SK-N-SH (cell line): Measurements from ENCODE around the gene TMEM92. TPM values are rescaled to one million over a fixed set of nuclear protein-coding genes. Genes with fewer than 3 reads are reported as not detected.
"Not testable (repeated sequence)": the region's sequence is repeated elsewhere in the genome, so short reads cannot be mapped to it uniquely, and the experiment has no call there.

ENCODE experiments used
- CTCF ChIA-PET: fragments of 300-600, 350-600 bp; formaldehyde crosslinking; extraction: SDS; loops from one replicate; lab custom pipeline; 2021; lab: Yijun Ruan, JAX
- POLR2A ChIA-PET: fragments of 350-600 bp; sonication (Branson Sonifier 250); formaldehyde crosslinking; extraction: SDS; loops from one replicate; lab custom pipeline; 2020; ENCODE audit warnings: antibody characterized with exemption, inconsistent platforms; lab: Yijun Ruan, JAX
- DNase-seq: peaks from one replicate; pipeline ENCODE4 v3.0.0; 2012
- H2AFZ ChIP-seq: fragments of 200-600 bp; sonication (generic); 2 replicates; pipeline ENCODE4 v1.8.1; 2016; ENCODE audit warnings: antibody characterized with exemption, mild to moderate bottlenecking, low read depth
- H3F3A ChIP-seq: fragments of 200-600 bp; sonication (generic); replicated peaks from 2 replicates; pipeline ENCODE3; 2016; ENCODE audit warnings: antibody characterized with exemption, mild to moderate bottlenecking; ENCODE audit not compliant: insufficient read depth
- H3K27ac ChIP-seq, 2 experiments: fragments of 200-500 bp in 1 of 2; fragments of 200-600 bp in 1 of 2; sonication (Bioruptor generic) in 1 of 2; sonication (generic), shearing (Covaris generic) in 1 of 2; 2 replicates each; pipeline versions ENCODE4 v1.5.1 to v1.6.1; 2014 to 2016; ENCODE audit warnings: low read depth in 2 of 2, inconsistent platforms in 1 of 2, low read length in 1 of 2, mild to moderate bottlenecking in 1 of 2, mixed read lengths in 1 of 2
- H3K27me3 ChIP-seq: fragments of 200-600 bp; sonication (generic), shearing (Covaris generic); 2 replicates; pipeline ENCODE4 v1.6.1; 2016; ENCODE audit warnings: mixed run types; ENCODE audit not compliant: insufficient read depth
- H3K36me3 ChIP-seq, 2 experiments: fragments of 200-500 bp in 1 of 2; fragments of 200-600 bp in 1 of 2; sonication (Bioruptor generic) in 1 of 2; sonication (generic) in 1 of 2; replicated peaks in 1 of 2; 2 replicates each; pipeline versions ENCODE3 to v1.5.1; 2014 to 2016; ENCODE audit warnings: low read length in 1 of 2, mild to moderate bottlenecking in 1 of 2; ENCODE audit not compliant: insufficient read depth in 2 of 2, control insufficient read depth in 1 of 2
- H3K4me1 ChIP-seq, 2 experiments: fragments of 200-500 bp in 1 of 2; fragments of 200-600 bp in 1 of 2; sonication (Bioruptor generic) in 1 of 2; sonication (generic), shearing (Covaris generic) in 1 of 2; 2 replicates each; pipeline versions ENCODE4 v1.5.1 to v1.6.1; 2014 to 2016; ENCODE audit warnings: low read depth in 1 of 2, low read length in 1 of 2, mixed run types in 1 of 2; ENCODE audit not compliant: insufficient read depth in 2 of 2, control insufficient read depth in 1 of 2
- H3K4me2 ChIP-seq: fragments of 200-600 bp; sonication (generic), shearing (Covaris generic); 2 replicates; pipeline ENCODE4 v1.6.1; 2017; ENCODE audit warnings: mixed run types
- H3K4me3 ChIP-seq, 2 experiments: fragments of 200-500 bp in 1 of 2; fragments of 200-600 bp in 1 of 2; sonication (Bioruptor generic) in 1 of 2; sonication (generic), shearing (Covaris generic) in 1 of 2; 2 replicates each; pipeline versions ENCODE4 v1.5.1 to v1.8.1; 2014 to 2016; ENCODE audit warnings: low read depth in 2 of 2, inconsistent platforms in 1 of 2, low read length in 1 of 2, mild to moderate bottlenecking in 1 of 2, mixed read lengths in 1 of 2, moderate library complexity in 1 of 2
- H3K79me2 ChIP-seq: fragments of 200-600 bp; sonication (generic); 2 replicates; pipeline ENCODE4 v1.8.1; 2017; ENCODE audit warnings: mild to moderate bottlenecking; ENCODE audit not compliant: insufficient read depth
- H3K9ac ChIP-seq: fragments of 200-600 bp; sonication (generic); 2 replicates; pipeline ENCODE4 v1.6.1; 2017; ENCODE audit warnings: mixed run types
- H3K9me2 ChIP-seq: fragments of 200-600 bp; sonication (generic); 2 replicates; pipeline ENCODE4 v1.6.1; 2017; ENCODE audit warnings: mixed run types
- H3K9me3 ChIP-seq: fragments of 200-600 bp; sonication (generic); 2 replicates; pipeline ENCODE4 v1.6.1; 2017; ENCODE audit warnings: mixed run types, mild to moderate bottlenecking, moderate library complexity
- H4K20me1 ChIP-seq: fragments of 200-600 bp; sonication (generic); 2 replicates; pipeline ENCODE4 v1.6.1; 2017; ENCODE audit warnings: mild to moderate bottlenecking, mixed run types; ENCODE audit not compliant: insufficient read depth
- CHD2 ChIP-seq: fragments of 150-350 bp; IDR thresholded peaks from 2 replicates; pipeline ENCODE4 v1.6.1; 2018; ENCODE audit warnings: low read length; ENCODE audit not compliant: partially characterized antibody
- EP300 ChIP-seq, 2 experiments: IDR thresholded peaks; 2 replicates each; pipeline versions ENCODE4 v1.4.0 to v1.6.1; 2012; ENCODE audit warnings: borderline replicate concordance in 1 of 2, low read depth in 1 of 2, low read length in 1 of 2
- EZH2phosphoT487 ChIP-seq: fragments of 200-600 bp; sonication (generic); IDR thresholded peaks from 2 replicates; pipeline ENCODE4 v1.6.1; 2017; ENCODE audit warnings: low read depth, mixed run types, mild to moderate bottlenecking, antibody characterized with exemption, moderate library complexity, borderline replicate concordance
- FOXM1 ChIP-seq: IDR thresholded peaks from 2 replicates; pipeline ENCODE4 v1.4.0; 2012; ENCODE audit warnings: low read depth, mild to moderate bottlenecking
- GABPA ChIP-seq: IDR thresholded peaks from 2 replicates; pipeline ENCODE4 v1.4.0; 2012; ENCODE audit warnings: low read depth, mild to moderate bottlenecking
- GATA2 ChIP-seq: sonication (generic); formaldehyde crosslinking; IDR thresholded peaks from 2 replicates; pipeline ENCODE4 v1.5.0; 2020; ENCODE audit warnings: mild to moderate bottlenecking, missing genetic modification reagents
- JUND ChIP-seq: IDR thresholded peaks from 2 replicates; pipeline ENCODE4 v1.4.0; 2012
- MEF2A ChIP-seq: IDR thresholded peaks from 2 replicates; pipeline ENCODE4 v1.4.0; 2012; ENCODE audit warnings: low read depth, borderline replicate concordance
- MXI1 ChIP-seq: IDR thresholded peaks from 2 replicates; pipeline ENCODE4 v1.6.1; 2012; ENCODE audit warnings: mild to moderate bottlenecking, low read depth, low read length, improper control_type of control experiment
- RAD21 ChIP-seq: IDR thresholded peaks from 2 replicates; pipeline ENCODE4 v1.6.1; 2012; ENCODE audit warnings: mild to moderate bottlenecking, low read length
- SMC3 ChIP-seq: IDR thresholded peaks from 2 replicates; pipeline ENCODE4 v1.6.1; 2012; ENCODE audit warnings: low read depth, low read length, improper control_type of control experiment
- TEAD4 ChIP-seq: IDR thresholded peaks from 2 replicates; pipeline ENCODE4 v1.4.0; 2012; ENCODE audit warnings: mild to moderate bottlenecking, borderline replicate concordance; ENCODE audit not compliant: insufficient read depth
- YY1 ChIP-seq: IDR thresholded peaks from 2 replicates; pipeline ENCODE4 v1.4.0; 2012; ENCODE audit warnings: low read depth, mild to moderate bottlenecking
- WGBS: methylation state at CpG from one replicate; pipeline ENCODE4 v1.1.6; 2017; ENCODE audit warnings: low lambda C conversion rate; 5-methylcytosine and 5-hydroxymethylcytosine counted together
- polyA plus RNA-seq, 3 experiments: library from polyadenylated mRNA; depleted of rRNA; stranded (reverse); fragments of >200 nt; gene quantifications; 2 replicates each; pipeline ENCODE4 v1.2.3, GENCODE V29; 2012
- TF ChIP-seq, protein P1 (sequence below): IDR thresholded peaks from 2 replicates; pipeline ENCODE4 v1.6.1; 2012; ENCODE audit warnings: mild to moderate bottlenecking, low read depth, low read length, moderate library complexity
- TF ChIP-seq, protein P2 (sequence below): IDR thresholded peaks from 2 replicates; pipeline ENCODE4 v1.4.0; 2012; ENCODE audit warnings: low read depth
- TF ChIP-seq, protein P3 (sequence below): IDR thresholded peaks from 2 replicates; pipeline ENCODE4 v1.4.0; 2012; ENCODE audit warnings: low read depth, borderline replicate concordance

The TMEM92 gene
- polyA plus RNA-seq, 1 of the 3 experiments (the other 2 are of a cell fraction), result 0.46 TPM

DNA sequence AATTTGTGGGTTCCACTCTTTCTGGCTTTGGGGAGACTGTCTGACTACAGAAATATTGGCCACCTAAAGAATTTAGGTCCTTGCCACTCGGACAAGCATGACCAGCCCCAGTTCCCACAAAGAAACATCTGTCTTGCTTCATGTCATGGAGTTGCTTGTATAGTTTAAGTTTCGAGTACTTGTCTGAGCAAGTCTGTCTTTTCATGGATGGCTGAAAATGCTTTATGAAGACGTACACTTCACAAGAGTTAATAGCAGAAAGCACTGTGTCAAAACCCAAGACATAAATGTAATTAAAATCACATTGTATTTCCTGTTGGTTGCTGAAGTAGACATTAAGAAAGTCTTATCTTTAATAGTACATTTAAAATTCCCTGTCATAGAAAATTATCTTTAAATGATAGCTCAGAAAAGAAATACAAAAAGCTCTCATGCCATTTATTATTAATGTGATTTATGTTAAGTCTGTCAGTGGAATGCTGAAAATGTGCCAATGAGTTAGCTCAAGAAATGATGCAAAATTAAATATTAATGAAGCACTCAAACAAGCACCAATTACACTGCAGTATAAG lies 41.8 kb downstream of the TMEM92 start (continued):
- TF ChIP-seq, protein P1, sequence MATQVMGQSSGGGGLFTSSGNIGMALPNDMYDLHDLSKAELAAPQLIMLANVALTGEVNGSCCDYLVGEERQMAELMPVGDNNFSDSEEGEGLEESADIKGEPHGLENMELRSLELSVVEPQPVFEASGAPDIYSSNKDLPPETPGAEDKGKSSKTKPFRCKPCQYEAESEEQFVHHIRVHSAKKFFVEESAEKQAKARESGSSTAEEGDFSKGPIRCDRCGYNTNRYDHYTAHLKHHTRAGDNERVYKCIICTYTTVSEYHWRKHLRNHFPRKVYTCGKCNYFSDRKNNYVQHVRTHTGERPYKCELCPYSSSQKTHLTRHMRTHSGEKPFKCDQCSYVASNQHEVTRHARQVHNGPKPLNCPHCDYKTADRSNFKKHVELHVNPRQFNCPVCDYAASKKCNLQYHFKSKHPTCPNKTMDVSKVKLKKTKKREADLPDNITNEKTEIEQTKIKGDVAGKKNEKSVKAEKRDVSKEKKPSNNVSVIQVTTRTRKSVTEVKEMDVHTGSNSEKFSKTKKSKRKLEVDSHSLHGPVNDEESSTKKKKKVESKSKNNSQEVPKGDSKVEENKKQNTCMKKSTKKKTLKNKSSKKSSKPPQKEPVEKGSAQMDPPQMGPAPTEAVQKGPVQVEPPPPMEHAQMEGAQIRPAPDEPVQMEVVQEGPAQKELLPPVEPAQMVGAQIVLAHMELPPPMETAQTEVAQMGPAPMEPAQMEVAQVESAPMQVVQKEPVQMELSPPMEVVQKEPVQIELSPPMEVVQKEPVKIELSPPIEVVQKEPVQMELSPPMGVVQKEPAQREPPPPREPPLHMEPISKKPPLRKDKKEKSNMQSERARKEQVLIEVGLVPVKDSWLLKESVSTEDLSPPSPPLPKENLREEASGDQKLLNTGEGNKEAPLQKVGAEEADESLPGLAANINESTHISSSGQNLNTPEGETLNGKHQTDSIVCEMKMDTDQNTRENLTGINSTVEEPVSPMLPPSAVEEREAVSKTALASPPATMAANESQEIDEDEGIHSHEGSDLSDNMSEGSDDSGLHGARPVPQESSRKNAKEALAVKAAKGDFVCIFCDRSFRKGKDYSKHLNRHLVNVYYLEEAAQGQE, result no peak
- TF ChIP-seq GATA2 (CRISPR knock-in tag) (no peak), EP300 (IDR thresholded peaks at IDR 0.05; ENCODE audit: borderline replicate concordance in 1 of 2, low read depth in 1 of 2, low read length in 1 of 2) (no peak), YY1 (no peak), SMC3 (no peak), MEF2A (no peak), FOXM1 (no peak)

DNA sequence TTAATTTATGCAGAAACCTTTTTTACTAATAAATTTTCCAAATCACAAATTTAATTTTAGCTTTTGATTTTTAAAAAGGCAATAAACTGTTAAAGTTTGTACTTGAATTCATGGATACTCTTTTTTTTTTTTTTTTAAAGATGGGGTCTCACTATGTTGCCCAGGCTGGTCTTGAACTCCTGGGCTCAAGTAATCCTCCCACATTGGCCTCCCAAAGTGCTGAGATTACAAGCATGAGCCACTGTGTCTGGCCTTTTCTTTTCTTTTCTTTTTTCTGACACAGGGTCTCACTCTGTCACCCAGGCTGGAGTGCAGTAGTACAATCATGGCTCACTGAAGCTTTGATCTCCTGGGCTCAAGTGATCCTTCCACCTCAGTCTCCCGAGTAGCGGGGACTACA lies 42.4 kb downstream of the TMEM92 start:
- H3K9me2 ChIP-seq, H3F3A ChIP-seq, H2AFZ ChIP-seq, H3K4me1 ChIP-seq, POLR2A ChIA-PET, DNase-seq, H4K20me1 ChIP-seq, H3K36me3 ChIP-seq, H3K4me2 ChIP-seq, H3K27me3 ChIP-seq, H3K9ac ChIP-seq, H3K9me3 ChIP-seq, H3K27ac ChIP-seq, H3K79me2 ChIP-seq, H3K4me3 ChIP-seq: not testable (repeated sequence)
- 91% methylated on average over 2 of the region's 2 CpGs for WGBS
- CTCF ChIA-PET, result interaction anchor here (0.6 to 5.6 kb wide), 11 partner anchors 9 to 1082 kb away, joined by 3 to 54 read pairs (median 3); partner anchors contain the start of gene COL1A1

DNA sequence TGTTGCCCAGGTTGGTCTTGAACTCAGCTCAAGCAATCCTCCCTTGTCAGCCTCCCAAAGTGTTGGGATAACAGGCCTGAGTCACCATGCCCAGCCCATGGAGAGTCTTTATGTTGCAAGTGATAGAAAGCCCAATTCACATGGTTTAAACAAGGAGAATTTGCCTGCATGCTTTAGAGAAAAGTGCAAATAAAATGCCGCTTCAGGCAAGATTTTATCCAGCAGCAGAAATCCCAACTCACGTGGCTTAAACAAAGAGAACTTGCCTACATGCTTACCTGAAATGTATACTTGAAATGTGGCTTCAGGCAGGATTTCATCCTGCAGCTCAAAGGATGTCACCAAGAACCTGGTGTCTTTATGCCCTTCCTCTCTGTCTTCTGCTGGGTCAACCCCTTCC lies 42.9 kb downstream of the TMEM92 start:
- Histone ChIP-seq H3K27me3 (no peaks in the 10 kb centered on the region), H3K9me3 (no peaks in the 10 kb centered on the region), H3F3A (peaks cover 3% of the 10 kb centered on the region), H3K4me3 (no peak overlapping the region), H2AFZ (no peak overlapping the region), H3K4me2 (no peak overlapping the region), H4K20me1 (no peaks in the 10 kb centered on the region), H3K4me1 (no peaks in the 10 kb centered on the region; a peak in 1 of 4 replicates), H3K79me2 (no peaks in the 10 kb centered on the region), H3K9ac (no peak overlapping the region), H3K36me3 (no peaks in the 10 kb centered on the region), H3K27ac (no peak overlapping the region), H3K9me2 (no peaks in the 10 kb centered on the region)
- ChIA-PET CTCF (interaction anchor here (1.3 to 5.6 kb wide), 6 partner anchors 21 to 148 kb away, joined by 3 to 54 read pairs (median 8); partner anchors contain the start of gene COL1A1), POLR2A (no interaction called here)
- DNase-seq, result no peak
- 97% methylated on average over 2 of the region's 2 CpGs for WGBS
- TF ChIP-seq EZH2phosphoT487 (no peak), JUND (no peak), FOXM1 (no peak), RAD21 (no peak), MXI1 (no peak), TEAD4 (no peak), MEF2A (no peak), CHD2 (no peak), GABPA (no peak)
- TF ChIP-seq, protein P1, result no peak
- TF ChIP-seq, protein P2, sequence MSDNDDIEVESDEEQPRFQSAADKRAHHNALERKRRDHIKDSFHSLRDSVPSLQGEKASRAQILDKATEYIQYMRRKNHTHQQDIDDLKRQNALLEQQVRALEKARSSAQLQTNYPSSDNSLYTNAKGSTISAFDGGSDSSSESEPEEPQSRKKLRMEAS, result no peak
- TF ChIP-seq, protein P3, sequence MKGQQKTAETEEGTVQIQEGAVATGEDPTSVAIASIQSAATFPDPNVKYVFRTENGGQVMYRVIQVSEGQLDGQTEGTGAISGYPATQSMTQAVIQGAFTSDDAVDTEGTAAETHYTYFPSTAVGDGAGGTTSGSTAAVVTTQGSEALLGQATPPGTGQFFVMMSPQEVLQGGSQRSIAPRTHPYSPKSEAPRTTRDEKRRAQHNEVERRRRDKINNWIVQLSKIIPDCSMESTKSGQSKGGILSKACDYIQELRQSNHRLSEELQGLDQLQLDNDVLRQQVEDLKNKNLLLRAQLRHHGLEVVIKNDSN, result no peak
